Transverse colon (tissue), 4 donors: ENCODE measurements around the gene MEX3A. TPM values are rescaled to one million over a fixed set of nuclear protein-coding genes. Genes with fewer than 3 reads are reported as not detected.

Experiments
- DNase-seq: peaks from one replicate; pipeline ENCODE4 v3.0.0-alpha.2; 2019
- H3K27ac ChIP-seq, 4 donors: fragments of 200-600 bp; sonication (generic); 2 replicates each; pipeline ENCODE4 v1.5.1; 2016 to 2018; ENCODE audit warnings: inconsistent platforms in 4 of 4
- H3K27me3 ChIP-seq: fragments of 200-600 bp; sonication (generic); 2 replicates; pipeline ENCODE4 v1.5.1; 2017; ENCODE audit warnings: inconsistent platforms
- H3K36me3 ChIP-seq, 4 donors: fragments of 200-600 bp; sonication (generic); 2 replicates each; pipeline ENCODE4 v1.5.1; 2017 to 2019; ENCODE audit warnings: inconsistent platforms in 4 of 4
- H3K4me1 ChIP-seq, 4 donors: fragments of 200-600 bp; sonication (generic); 2 replicates each; pipeline ENCODE4 v1.5.1; 2017 to 2020; ENCODE audit warnings: inconsistent platforms in 4 of 4
- H3K4me3 ChIP-seq, 4 donors: fragments of 200-600 bp; sonication (generic); 1 replicate in 1 of 4; 2 replicates in 3 of 4; pipeline versions ENCODE4 v1.5.1 to v1.6.1; 2017 to 2019; ENCODE audit warnings: inconsistent platforms in 4 of 4
- H3K9me3 ChIP-seq, 2 donors: fragments of 200-600 bp; sonication (generic); 2 replicates each; pipeline ENCODE4 v1.5.1; 2017 to 2019; ENCODE audit warnings: inconsistent platforms in 2 of 2
- CTCF ChIP-seq, 5 experiments: fragments of 200-600 bp in 3 of 5; fragments of 450-650 bp in 2 of 5; sonication (generic) in 3 of 5; IDR thresholded peaks; 1 replicate in 2 of 5; 2 replicates in 3 of 5; pipeline ENCODE4 v1.5.1; 2016 to 2017; ENCODE audit warnings: antibody characterized with exemption in 5 of 5, inconsistent platforms in 3 of 5, mild to moderate bottlenecking in 2 of 5, moderate library complexity in 1 of 5
- EP300 ChIP-seq: sonication (generic); formaldehyde crosslinking; IDR thresholded peaks from one replicate; pipeline ENCODE4 v1.6.1; 2017; ENCODE audit warnings: antibody characterized with exemption, low read depth
- POLR2A ChIP-seq: fragments of 450-650 bp; IDR thresholded peaks from one replicate; pipeline ENCODE4 v1.6.1; 2016; ENCODE audit warnings: antibody characterized with exemption, mild to moderate bottlenecking, moderate library complexity
- POLR2AphosphoS5 ChIP-seq, 3 donors: sonication (generic); formaldehyde crosslinking; IDR thresholded peaks; one replicate each; pipeline ENCODE4 v1.6.1; 2016; ENCODE audit warnings: antibody characterized with exemption in 3 of 3
- WGBS, 2 donors: methylation state at CpG; one replicate each; pipeline ENCODE4 v1.1.5; 2018; ENCODE audit warnings: low coverage in 1 of 2; 5-methylcytosine and 5-hydroxymethylcytosine counted together
- in situ Hi-C, 4 donors: fragments of 200-750 bp; cut with MboI; loops; one replicate each; pipeline versions ENCODE4 v1.15.0 to v1.15.1; 2017; ENCODE audit warnings: low sequenced_read_pairs in 3 of 4, low pct_ligation_motif_present in 1 of 4, low pct_unique_long_range_greater_than_20kb in 1 of 4
- intact Hi-C: fragments of 100-400 bp; cut with DNase I; formaldehyde crosslinking; loops from one replicate; pipeline ENCODE4 v1.15.1; 2023; ENCODE audit warnings: low total_unique reads
- total RNA-seq, 4 donors: library from RNA; depleted of rRNA; stranded (reverse); fragments of >200 nt; gene quantifications; one replicate each; pipeline ENCODE4 v1.1.0, GENCODE V29; 2016

Gene MEX3A
- total RNA-seq, 4 donors from 2014 or later = 0.14 to 0.60 (median 0.48) TPM; not detected in 1

- WGBS, 2 donors = 59% methylated on average over 2 of the region's 2 CpGs; no CpG with 5 or more reads in 1 of the 2 donors
- no peak for DNase-seq
- no peaks in the 10 kb centered on the region for H3K9me3 ChIP-seq
- H3K27me3 ChIP-seq = no peaks in the 10 kb centered on the region
- peaks cover 0 to 11% (median 0%) of the 10 kb centered on the region in 4 donors for H3K4me1 ChIP-seq
- TF ChIP-seq POLR2AphosphoS5 (IDR thresholded peaks at IDR 0.05) (no peak), CTCF (IDR thresholded peaks at IDR 0.05) (no peak), EP300 (no peak), POLR2A (no peak)
- H3K27ac ChIP-seq = peak overlapping the region in 1 of 4 donors; percentile 87
- no peaks in the 10 kb centered on the region for H3K36me3 ChIP-seq
- intact Hi-C loops (no loop called here), in situ Hi-C loops (no loop called here)
- no peak overlapping the region for H3K4me3 ChIP-seq
Measured at GRCh38 chr1:156063997-156064285, 18.3 kb downstream of the MEX3A start.

- no peaks in the 10 kb centered on the region for H3K36me3 ChIP-seq
- in situ Hi-C loops (no loop called here), intact Hi-C loops (no loop called here)
- no peaks in the 10 kb centered on the region for H3K27me3 ChIP-seq
- H3K4me1 ChIP-seq = peaks cover 0 to 11% (median 0%) of the 10 kb centered on the region in 4 donors
- 51 to 62% methylated on average over 3 of the region's 3 CpGs for WGBS, 2 donors
- TF ChIP-seq POLR2A = peak; percentile 42
- TF ChIP-seq CTCF (IDR thresholded peaks at IDR 0.05) = no peak
- peak in 2 of 3 donors; percentile 30 to 32 for TF ChIP-seq POLR2AphosphoS5 (IDR thresholded peaks at IDR 0.05)
- peak overlapping the region in 3 of 4 donors; percentile 36 to 49 (median 41) for H3K4me3 ChIP-seq
- peak overlapping the region; percentile 85 to 87 (median 85) for H3K27ac ChIP-seq
- peak; percentile 67 for DNase-seq
- H3K9me3 ChIP-seq = no peaks in the 10 kb centered on the region
Measured at GRCh38 chr1:156062189-156062588, 20.1 kb downstream of the MEX3A start.

- Histone ChIP-seq H3K27ac (peak within 1 kb of the TSS; percentile 85 to 87 (median 85)), H3K36me3 (no peaks in the 10 kb centered on the region), H3K4me3 (peak within 1 kb of the TSS in 3 of 4 donors; percentile 36 to 49 (median 41)), H3K4me1 (peaks cover 0 to 13% (median under 1%) of the 10 kb centered on the region in 4 donors), H3K9me3 (no peaks in the 10 kb centered on the region), H3K27me3 (no peaks in the 10 kb centered on the region)
- intact Hi-C loops (no loop called here), in situ Hi-C loops (no loop called here)
- peak; percentile 89 for DNase-seq
- WGBS, 2 donors = 43% methylated on average over 11 of the region's 11 CpGs; no CpG with 5 or more reads in 1 of the 2 donors
- TF ChIP-seq POLR2A = peak; percentile 94
- TF ChIP-seq POLR2AphosphoS5 (IDR thresholded peaks at IDR 0.05) = peak; percentile 78 to 97 (median 90)
- TF ChIP-seq CTCF (IDR thresholded peaks at IDR 0.05) = no peak
Measured at GRCh38 chr1:156060937-156061636, 21.2 kb downstream of the MEX3A start, which contains the start of gene RAB25. Gene RAB25 (plus strand): TSS chr1:156061160. CDS start chr1:156061401, 241 bp downstream.

- H3K27ac ChIP-seq = no peak overlapping the region
- in situ Hi-C loops (no loop called here), intact Hi-C loops (no loop called here)
- H3K27me3 ChIP-seq = no peaks in the 10 kb centered on the region
- H3K4me3 ChIP-seq = no peak overlapping the region
- no peaks in the 10 kb centered on the region for H3K9me3 ChIP-seq
- no peaks in the 10 kb centered on the region for H3K36me3 ChIP-seq
- no peak for TF ChIP-seq POLR2AphosphoS5 (IDR thresholded peaks at IDR 0.05)
- 94% methylated on average over 1 of the region's 1 CpG; no CpG with 5 or more reads in 1 of the 2 donors for WGBS, 2 donors
- H3K4me1 ChIP-seq = peaks cover 0 to 16% (median 10%) of the 10 kb centered on the region in 4 donors
- DNase-seq = no peak
Measured at GRCh38 chr1:156056326-156056849, 25.9 kb downstream of the MEX3A start.
